Measurements from ENCODE around the gene DYDC1.
"Not testable (repeated sequence)": the region's sequence is repeated elsewhere in the genome, so short reads cannot be mapped to it uniquely, and the experiment has no call there.

Gene DYDC1

DNA sequence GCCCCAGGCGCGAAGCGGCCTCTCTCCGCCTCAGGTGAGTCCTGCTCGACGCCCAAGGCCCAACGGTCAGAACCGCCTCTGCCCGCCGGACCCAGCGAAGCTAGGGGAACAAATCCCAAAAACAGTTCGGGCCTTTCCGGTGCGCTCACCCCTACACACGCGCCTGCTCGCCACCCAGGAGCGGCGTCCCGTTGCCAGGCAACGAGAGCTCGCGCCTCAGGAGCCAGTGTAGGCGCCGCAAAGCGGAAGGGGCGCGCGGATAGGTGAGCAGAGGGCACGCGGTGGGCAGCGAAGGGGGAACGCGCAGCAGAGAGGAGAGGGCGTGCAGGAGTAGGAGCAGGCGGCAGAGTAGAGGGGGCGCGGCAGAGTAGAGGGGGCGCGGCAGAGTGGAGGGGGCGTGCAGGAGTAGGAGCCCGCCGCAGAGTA is at the start of gene DYDC1, which contains the start of gene DYDC2:
Gene DYDC1 (minus strand): TSS at position 193 of the 426 bp plus-strand sequence. CDS start 4,154 bp downstream, outside the sequence.
Gene DYDC2 (plus strand): TSS at position 219 of the 426 bp plus-strand sequence. CDS start 5,663 bp downstream, outside the sequence.
- DNase-seq = peak; percentile 25

GRCh38 chr10:80406204-80406603 is 49.6 kb upstream of the DYDC1 start:
- DNase-seq = no peak

- no peak for DNase-seq
These were observed 49.1 kb upstream of the DYDC1 start for GRCh38 chr10:80405626-80406025.

DNA sequence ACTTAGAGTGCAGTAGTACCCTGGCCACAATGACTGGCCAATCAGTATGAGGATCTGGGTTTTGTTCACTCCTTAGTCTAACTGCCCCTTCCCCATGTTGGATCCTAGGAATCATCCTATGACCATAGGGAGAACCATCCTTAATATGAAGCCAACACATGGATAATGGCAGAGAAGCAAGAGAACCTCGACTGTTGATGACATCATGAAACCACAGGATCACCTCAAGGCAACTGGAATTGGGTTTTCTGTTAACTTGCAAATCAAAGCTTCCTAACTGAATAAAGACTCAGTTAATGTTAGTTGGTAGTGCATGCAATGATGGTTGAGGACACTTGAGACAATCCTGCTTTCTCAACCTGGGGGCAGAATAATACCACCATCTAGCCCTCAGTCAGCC is 48.5 kb upstream of the DYDC1 start:
- no peak for DNase-seq

- DNase-seq = no peak
These were observed 43.7 kb upstream of the DYDC1 start for GRCh38 chr10:80400136-80400804.

- no peak for DNase-seq
These were observed 40.5 kb upstream of the DYDC1 start for GRCh38 chr10:80397014-80397413.

DNA sequence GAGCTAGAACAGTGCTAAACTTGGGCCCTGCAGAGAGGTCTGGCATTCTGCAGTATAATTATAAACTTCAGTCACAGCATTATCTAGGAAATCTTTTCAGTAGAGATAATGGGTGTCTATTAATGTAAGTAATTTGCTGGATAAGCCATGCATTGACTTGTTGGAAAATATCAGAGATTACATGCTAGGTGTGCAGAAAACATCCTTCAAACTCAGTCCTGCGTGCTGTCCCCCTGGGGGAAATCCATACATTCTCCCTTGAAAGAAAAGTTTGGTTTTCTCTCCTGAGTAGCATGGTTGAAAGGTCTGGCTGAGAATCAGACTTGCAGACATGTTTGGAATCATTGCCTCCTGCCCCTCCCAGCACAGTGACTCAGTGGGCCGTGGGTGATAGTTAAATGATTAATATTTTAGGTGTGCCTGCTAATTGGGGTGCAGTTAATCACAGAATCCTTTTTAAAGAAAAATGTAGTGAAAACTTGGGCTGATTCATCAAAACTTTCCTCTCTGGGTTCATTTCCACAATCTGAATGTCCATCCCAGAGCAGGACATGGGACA is 37.9 kb upstream of the DYDC1 start:
- DNase-seq = no peak

- DNase-seq = no peak
These were observed 35.7 kb upstream of the DYDC1 start for GRCh38 chr10:80392250-80392649.

- no peak for DNase-seq
These were observed 34.2 kb upstream of the DYDC1 start for GRCh38 chr10:80390740-80391139.

DNA sequence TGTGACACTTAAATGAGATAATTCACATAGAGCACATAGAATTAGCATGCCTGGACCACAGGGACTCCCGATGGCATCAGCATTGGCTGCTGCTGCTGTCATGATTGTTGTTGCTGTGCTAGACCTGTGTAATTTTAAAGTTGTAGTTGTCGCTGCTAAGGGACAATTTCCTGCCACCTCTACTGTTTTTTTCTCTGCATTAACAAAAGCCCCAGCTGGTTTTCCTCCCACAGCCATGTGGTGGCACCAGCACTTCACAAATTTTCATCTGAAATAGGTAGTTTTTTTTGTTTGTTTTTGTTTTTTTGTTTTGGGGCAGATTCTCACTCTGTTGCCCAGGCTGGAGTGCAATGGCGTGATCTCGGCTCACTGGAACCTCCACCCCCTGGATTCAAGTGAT is 26.4 kb upstream of the DYDC1 start:
- DNase-seq = peak; percentile 23

- DNase-seq = no peak
These were observed 23.6 kb upstream of the DYDC1 start for GRCh38 chr10:80380185-80380584.

DNA sequence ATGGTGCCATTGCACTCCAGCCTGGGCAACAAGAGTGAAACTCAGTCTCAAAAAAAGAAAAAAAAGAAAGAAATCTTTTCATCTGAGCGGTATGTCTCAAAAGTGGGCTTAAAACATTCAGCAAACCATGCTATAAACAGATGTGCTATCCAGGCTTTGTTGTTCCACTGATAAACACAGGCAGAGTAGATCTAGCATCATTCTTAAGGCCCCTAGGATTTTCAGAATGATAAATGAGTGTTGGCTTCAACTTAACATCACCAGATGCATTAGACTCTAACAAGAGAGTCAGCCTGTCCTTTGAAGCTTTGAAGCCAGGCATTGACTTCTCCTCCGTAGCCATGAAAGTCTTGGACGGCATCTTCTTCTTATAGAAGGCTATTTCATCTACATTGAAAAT is 23.1 kb upstream of the DYDC1 start:
- no peak for DNase-seq

GRCh38 chr10:80373502-80373901 is 16.9 kb upstream of the DYDC1 start:
- DNase-seq = no peak

- DNase-seq = no peak
These were observed 16.1 kb upstream of the DYDC1 start for GRCh38 chr10:80372675-80373074.

DNA sequence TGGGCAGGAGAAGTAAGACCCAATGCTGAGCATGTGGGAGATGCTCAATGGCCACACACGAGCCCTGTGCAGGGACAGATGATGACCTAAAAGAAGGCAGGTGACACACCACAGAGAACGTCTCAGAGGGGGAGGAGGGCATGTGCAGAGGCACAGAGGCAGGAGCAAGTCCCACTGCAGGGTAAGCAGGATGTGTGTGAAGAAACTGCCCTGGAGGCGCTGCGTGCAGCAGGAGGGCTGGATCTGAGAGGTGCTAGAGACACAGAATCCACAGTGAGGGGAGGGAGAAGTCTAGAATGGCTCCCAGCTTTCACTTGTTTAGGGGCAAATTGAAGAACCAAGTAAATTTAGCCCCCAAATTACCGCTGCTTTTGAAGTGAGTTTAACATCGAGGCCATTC is 14.9 kb upstream of the DYDC1 start:
- no peak for DNase-seq

DNA sequence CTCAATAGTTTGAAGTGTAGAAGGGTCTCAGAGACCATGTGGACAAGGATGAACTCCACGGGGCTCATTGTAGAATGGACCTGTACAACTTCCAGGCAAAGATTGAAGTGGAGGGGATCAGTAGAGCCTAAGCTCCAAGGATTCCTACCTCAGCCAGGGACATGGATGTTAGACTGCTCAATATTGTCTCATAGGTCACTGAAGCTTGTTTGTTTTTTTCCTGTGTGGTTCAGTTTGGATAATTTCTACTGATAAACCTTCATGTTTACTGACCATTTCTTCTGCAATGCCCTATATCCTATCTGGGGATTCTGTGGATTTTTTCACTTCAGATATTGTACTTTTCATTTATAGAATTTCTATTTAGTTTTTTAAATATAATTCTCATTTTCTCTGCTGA is 9.0 kb upstream of the DYDC1 start:
- no peak for DNase-seq

- DNase-seq = no peak
These were observed 3.1 kb upstream of the DYDC1 start for GRCh38 chr10:80359644-80360043.

DNA sequence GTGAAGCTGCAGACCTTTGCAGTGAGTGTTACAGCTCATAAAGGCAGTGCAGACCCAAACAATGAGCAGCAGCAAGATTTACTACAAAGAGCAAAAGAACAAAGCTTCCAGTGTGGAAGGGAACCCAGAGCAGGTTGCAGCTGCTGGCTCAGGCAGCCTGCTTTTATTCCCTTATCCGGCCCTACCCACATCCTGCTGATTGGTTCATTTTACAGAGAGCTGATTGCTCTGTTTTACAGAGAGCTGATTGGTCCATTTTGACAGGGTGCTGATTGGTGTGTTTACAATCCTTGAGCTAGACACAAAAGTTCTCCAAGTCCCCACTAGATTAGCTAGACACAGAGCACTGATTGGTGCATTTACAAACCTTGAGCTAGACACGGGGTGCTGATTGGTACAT is 2.4 kb upstream of the DYDC1 start:
- DNase-seq = not testable (repeated sequence)

DNA sequence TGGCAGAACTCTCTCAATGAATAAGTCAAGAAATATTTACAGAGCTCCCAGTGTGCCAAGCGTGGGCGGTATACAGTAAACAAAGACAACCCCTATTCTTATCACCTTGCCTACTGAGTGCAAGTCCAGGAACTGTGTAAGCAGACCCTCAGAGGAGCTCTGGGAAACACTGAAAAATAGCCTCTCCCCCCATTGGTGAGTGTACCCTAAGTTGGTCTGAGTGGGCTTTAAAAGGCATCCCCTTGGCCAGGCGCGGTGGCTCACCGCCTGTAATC is 1.2 kb upstream of the DYDC1 start:
- no peak for DNase-seq

GRCh38 chr10:80356989-80357850 is 665 bp upstream of the DYDC1 start:
- no peak for DNase-seq

GRCh38 chr10:80351220-80351619 is 5.3 kb downstream of the DYDC1 start:
- DNase-seq = no peak

DNA sequence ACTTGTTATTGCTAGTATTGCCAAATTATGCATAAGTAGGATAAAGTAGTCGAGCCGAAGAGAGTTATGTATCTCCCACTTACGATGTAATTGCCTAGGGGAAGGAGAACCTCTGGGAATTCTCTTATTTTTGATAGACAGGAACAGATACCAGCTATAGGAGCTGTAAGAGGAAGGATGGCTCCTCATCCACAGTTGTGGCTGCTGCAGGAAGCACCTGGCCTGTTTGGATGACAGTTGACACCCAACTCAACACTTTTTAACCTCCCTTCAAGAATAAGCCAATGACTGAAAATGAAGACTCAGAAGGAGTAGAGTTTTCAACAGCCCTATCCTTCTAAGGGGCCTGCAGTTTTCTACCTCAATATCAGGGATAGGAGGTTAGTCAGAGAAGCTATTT is 6.3 kb downstream of the DYDC1 start:
- no peak for DNase-seq

GRCh38 chr10:80344912-80345311 is 11.6 kb downstream of the DYDC1 start:
- DNase-seq = no peak

GRCh38 chr10:80344276-80344675 is 12.3 kb downstream of the DYDC1 start:
- no peak for DNase-seq
